Spleen (tissue), 7 donors: ENCODE measurements around the gene CCDC148.

Source experiments
- POLR2A ChIP-seq, 3 donors: fragments of 450-650 bp; IDR thresholded peaks; one replicate each; pipeline ENCODE4 v1.5.1; 2017; ENCODE audit warnings: antibody characterized with exemption in 3 of 3, mild to moderate bottlenecking in 1 of 3
- POLR2AphosphoS5 ChIP-seq, 3 donors: sonication (generic); formaldehyde crosslinking; IDR thresholded peaks; one replicate each; pipeline ENCODE4 v1.5.1; 2017; ENCODE audit warnings: antibody characterized with exemption in 3 of 3
- TF ChIP-seq, protein P1 (sequence below), 11 experiments: fragments of 200-600 bp in 7 of 11; fragments of 450-650 bp in 4 of 11; sonication (generic) in 4 of 11; IDR thresholded peaks in 8 of 11; conservative IDR thresholded peaks in 3 of 11; 1 replicate in 7 of 11; 2 replicates in 4 of 11; pipeline versions ENCODE4 v1.4.0 to v1.8.0; 2016 to 2021; ENCODE audit warnings: antibody characterized with exemption in 11 of 11, inconsistent platforms in 4 of 11, mild to moderate bottlenecking in 1 of 11
- donor health status: DM: no; HTN: no; CAD: no; lungs with moderate emphysema.
- donor health status: DM: no; HTN: no; CAD: no.
- donor health status: DM: no; HTN: no; CAD: no.

- TF ChIP-seq POLR2A (IDR thresholded peaks at IDR 0.05) (no peak), POLR2AphosphoS5 (IDR thresholded peaks at IDR 0.05) (no peak)
- TF ChIP-seq, protein P1, sequence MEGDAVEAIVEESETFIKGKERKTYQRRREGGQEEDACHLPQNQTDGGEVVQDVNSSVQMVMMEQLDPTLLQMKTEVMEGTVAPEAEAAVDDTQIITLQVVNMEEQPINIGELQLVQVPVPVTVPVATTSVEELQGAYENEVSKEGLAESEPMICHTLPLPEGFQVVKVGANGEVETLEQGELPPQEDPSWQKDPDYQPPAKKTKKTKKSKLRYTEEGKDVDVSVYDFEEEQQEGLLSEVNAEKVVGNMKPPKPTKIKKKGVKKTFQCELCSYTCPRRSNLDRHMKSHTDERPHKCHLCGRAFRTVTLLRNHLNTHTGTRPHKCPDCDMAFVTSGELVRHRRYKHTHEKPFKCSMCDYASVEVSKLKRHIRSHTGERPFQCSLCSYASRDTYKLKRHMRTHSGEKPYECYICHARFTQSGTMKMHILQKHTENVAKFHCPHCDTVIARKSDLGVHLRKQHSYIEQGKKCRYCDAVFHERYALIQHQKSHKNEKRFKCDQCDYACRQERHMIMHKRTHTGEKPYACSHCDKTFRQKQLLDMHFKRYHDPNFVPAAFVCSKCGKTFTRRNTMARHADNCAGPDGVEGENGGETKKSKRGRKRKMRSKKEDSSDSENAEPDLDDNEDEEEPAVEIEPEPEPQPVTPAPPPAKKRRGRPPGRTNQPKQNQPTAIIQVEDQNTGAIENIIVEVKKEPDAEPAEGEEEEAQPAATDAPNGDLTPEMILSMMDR (IDR thresholded peaks at IDR 0.05 in 8 of 11, conservative IDR thresholded peaks at IDR 0.05 in 3 of 11) = no peak
These were observed 34.5 kb upstream of the CCDC148 start for GRCh38 chr2:158491072-158491471.
